GM19023 (cell line): ENCODE measurements around the gene FTSJ3.
"Not testable (repeated sequence)": the region's sequence is repeated elsewhere in the genome, so short reads cannot be mapped to it uniquely, and the experiment has no call there.

ENCODE experiments used
- ATAC-seq: cut with Tn5 transposase; IDR thresholded peaks from one replicate; pipeline ENCODE4 v1.9.1; 2021; ENCODE audit warnings: mild to moderate bottlenecking, moderate library complexity; ENCODE audit not compliant: unreplicated experiment

FTSJ3 gene

GRCh38 chr17:63843387-63843888 is 16.0 kb upstream of the FTSJ3 start:
- not testable (repeated sequence) for ATAC-seq

GRCh38 chr17:63842540-63843386 is 15.3 kb upstream of the FTSJ3 start, which contains the start of gene SMARCD2:
SMARCD2 (minus strand) TSS chr17:63842685; CDS start chr17:63842674, 11 bp downstream.
- ATAC-seq: peak; percentile 87

DNA sequence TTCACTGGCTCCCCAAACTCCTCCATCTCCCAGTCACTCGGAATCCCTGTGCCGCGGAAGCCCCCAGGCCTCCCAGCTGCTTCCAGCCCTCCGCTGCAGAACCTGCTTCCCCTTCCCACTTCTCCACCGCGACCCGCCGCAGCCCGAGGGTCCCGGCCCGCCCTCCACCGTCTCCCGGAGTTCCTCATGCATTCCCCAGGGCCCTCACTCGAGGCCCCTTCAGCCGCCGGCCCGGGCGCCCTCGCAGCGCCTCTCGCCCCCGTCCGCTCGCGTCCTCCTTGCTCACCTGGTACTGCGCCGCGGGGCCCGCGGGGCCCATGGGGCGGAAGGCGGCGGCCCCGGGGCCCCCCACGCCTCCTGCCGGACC is 14.7 kb upstream of the FTSJ3 start:
- ATAC-seq: peak; percentile 34

GRCh38 chr17:63841350-63842172 is 14.1 kb upstream of the FTSJ3 start:
- no peak for ATAC-seq

DNA sequence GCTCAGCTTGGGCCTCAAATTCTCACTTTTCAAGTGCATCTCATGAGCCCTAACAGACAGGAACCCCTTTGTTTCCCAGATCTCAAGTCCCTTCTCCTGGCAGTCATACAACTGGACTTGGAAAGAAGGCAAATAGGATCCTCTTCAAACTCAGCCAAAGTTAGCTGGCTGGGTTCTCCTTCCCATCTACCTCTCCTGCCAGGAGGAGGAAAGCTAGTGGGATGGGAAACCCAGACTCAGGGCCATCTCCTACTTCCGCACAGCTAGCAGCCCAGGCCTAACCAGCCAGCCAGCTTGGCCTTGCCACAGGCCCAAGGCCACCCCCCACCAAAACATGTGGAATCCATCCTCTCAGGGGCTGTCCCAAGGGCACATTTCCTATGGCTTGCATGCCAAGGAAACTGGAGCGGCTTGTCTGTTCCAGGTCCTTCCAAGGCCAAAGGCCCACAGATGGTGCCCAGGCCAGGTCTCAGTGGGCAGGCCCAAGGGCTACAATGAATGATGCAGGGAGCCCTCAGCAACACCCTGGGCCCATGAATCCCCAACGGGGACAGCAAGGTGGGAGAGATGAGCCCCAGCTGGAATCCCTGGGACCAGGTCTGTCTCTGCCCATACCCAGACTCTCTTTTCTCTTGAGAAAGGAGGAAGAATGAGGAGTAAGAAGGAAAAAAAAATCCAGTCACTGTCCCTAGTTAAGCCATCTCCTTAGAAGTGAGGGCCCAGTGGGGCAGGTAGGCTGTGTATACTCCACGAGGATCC is 13.3 kb upstream of the FTSJ3 start:
- ATAC-seq: no peak

- no peak for ATAC-seq
Observed at GRCh38 chr17:63838631-63839171, 11.2 kb upstream of the FTSJ3 start.

- ATAC-seq: no peak
Observed at GRCh38 chr17:63837962-63838600, 10.6 kb upstream of the FTSJ3 start.

- ATAC-seq: no peak
Observed at GRCh38 chr17:63837480-63837879, 10.0 kb upstream of the FTSJ3 start.

- ATAC-seq: no peak
Observed at GRCh38 chr17:63836811-63837210, 9.3 kb upstream of the FTSJ3 start.

GRCh38 chr17:63835167-63835720 is 7.8 kb upstream of the FTSJ3 start:
- no peak for ATAC-seq

DNA sequence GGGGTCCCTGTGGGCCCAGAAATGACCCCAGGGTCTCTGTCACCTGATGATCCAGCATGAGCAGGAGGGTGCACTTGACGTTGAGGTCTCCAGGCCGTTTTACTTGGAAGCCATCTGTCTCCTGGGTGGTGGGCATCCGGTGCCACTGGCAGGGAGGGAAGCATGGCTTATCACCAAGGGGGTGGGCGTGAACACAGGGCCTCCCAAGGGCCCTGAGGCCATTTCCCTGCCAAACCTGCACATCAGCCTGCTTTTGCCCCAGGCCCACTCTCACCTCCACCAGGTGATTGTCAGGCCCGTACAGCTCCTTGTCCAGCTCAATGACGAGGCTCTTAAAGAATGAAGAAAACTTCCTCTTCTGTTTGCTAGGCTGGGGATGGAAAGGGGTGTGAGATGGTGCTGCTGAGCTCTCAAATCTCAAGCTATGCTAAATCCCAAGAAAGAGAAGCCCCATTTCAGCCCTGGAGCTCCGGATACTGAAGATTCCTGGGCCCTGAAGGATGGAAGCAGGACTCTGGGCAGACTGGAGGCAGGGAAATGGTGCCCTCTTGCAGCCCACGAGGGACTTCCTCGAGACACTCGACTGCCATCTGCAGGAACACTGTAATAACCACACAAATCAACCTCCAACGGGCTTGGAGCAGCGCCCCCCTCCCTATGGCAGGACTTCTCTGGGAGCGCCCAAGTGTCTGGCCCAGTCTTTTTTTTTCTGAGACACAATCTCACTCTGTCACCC is 7.1 kb upstream of the FTSJ3 start:
- ATAC-seq: no peak

GRCh38 chr17:63833741-63834373 is 6.4 kb upstream of the FTSJ3 start:
- no peak for ATAC-seq

DNA sequence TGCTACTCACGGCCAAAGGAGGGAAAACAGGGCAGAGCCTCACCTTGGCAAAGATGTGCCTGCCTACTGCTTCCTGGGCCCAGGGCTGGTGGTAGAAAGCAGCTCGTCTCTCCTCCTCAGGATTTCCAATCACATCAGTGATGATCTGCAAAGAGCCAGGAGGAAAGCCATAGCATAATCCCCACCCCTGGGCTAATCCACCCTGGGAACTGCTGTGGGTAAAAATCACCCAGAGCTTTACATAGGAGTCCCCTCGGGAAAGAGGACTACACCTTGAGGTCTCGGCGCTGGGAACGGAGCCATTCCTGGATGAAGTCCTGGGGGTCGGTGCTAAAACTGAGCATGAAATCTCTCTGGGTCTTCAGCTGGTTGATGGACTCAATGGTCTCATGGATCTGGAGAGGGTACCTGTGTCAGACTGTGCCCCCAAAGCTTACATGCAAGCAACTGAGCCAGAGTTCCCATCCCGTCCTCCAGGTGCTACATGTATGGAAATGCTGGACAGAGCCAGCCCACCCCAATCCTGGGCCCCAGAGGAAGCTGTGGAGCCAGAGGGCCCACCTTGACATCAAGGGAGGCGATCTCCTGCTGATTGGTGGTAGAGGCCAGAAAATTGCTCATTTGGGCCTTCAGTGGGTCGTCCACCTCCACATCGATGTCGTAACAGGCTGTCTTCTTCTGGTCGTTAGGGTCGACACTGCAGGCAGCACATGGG is 5.7 kb upstream of the FTSJ3 start:
- no peak for ATAC-seq

DNA sequence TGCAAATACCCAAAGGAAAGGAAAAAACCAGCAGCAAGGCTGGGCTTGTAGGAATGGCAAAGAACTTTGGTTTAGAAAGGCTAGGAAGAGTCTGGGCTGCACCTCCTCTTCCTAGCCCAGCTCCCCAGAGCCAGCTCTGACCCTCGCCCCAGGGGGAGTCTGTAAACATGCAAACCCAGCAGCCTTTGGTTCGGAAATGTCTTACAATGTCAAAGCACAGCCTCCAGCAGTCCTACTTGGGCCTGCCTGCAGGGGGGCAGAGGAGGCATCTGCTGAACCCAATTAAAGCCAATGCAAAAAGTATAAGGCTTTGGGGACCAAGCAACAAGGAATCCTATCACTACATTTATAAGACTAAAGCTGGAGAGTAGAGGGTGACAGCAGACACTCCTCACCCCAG is 5.0 kb upstream of the FTSJ3 start:
- no peak for ATAC-seq

DNA sequence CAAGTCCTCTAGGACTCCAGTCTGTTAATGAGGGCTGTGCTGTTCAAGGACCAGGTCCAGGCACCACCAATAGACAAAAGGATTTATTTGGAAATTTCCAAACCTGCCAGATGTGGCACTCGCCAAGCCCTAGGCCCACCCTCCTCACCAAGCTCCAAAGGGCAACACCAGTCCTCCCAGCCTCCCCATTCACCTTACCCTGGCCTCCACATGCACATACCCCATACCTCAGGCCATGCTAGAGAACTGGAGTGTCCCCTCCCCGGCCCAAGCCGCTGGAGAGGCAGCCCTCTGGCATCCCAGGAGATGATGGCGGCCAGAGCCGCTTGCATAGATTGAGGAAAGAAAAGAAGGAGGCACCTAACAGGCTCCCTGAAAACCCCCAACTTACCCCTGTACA is 4.6 kb upstream of the FTSJ3 start:
- no peak for ATAC-seq

DNA sequence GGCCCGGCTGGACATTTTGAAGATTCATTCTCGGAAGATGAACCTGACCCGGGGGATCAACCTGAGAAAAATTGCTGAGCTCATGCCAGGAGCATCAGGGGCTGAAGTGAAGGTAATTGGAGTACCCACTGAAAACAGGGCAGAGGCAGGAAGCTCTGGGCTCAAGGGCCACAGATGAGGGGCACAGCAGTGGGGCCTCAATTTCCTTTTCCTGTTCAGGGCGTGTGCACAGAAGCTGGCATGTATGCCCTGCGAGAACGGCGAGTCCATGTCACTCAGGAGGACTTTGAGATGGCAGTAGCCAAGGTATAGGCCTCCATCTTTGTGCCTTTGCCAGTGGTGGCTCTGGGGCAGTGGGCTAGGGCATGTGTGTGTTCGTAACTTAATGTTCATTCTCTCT is 4.0 kb upstream of the FTSJ3 start:
- ATAC-seq: no peak

- ATAC-seq: no peak
Observed at GRCh38 chr17:63830904-63831491, 3.5 kb upstream of the FTSJ3 start.

GRCh38 chr17:63830278-63830677 is 2.8 kb upstream of the FTSJ3 start:
- no peak for ATAC-seq
